ENCODE measurements around the gene EFCAB14. TPM values are rescaled to one million over a fixed set of nuclear protein-coding genes. Genes with fewer than 3 reads are reported as not detected.

The EFCAB14 gene
- total and polyA plus RNA-seq, 4 experiments from 2014 or later = 87.0 to 117 (median 97.6) TPM

DNA sequence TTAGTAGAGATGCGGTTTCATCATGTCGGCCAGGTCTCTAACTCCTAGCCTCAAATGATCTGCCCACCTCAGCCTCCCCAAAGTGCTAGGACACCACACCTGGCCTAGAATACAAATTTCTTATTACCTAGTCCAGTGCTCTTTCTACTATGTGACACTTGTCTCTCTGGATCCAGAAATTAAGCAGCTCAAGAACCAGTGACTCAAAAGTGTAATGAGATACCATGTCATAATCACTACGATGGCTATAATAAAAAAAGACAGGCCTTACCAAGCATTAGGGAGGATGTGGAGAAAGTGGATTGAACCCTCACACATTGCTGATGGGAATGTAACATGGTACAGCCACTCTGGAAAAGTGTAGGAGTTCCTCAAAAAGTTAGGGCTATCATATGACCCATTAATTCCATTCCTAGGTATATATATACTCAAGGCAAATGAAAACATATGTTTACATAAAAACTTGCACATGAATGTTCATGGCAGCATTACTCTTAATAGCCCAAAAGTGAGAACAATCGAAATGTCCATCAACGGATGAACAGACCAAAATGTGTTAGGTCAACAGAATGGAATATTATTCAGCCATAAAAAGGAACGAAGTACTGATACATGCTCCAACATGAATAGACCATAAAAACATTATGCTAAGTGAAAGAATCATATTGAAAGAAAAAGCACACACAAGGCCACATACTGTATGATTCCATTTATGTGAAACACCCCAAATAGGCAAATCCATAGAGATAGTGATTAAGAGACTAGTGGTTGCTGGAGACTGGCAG lies 38.9 kb downstream of the EFCAB14 start:
- H3K27me3 Mint-ChIP-seq = no peaks in the 10 kb centered on the region
- peaks cover 51% of the 10 kb centered on the region for H3K36me3 ChIP-seq (ENCODE audit: insufficient read depth, low read length)
- peak overlapping the region in 3 of 7 donors; percentile 4 to 87 (median 38) for H3K27ac Mint-ChIP-seq

GRCh38 chr1:46677339-46677738 lies 41.6 kb downstream of the EFCAB14 start:
- peaks cover 22% of the 10 kb centered on the region for H3K4me1 ChIP-seq (ENCODE audit: insufficient read depth, low read length)
- H3K27ac ChIP-seq (ENCODE audit: low read depth, low read length) = peak overlapping the region; percentile 47
- no peak overlapping the region for H3K4me3 ChIP-seq (ENCODE audit: low read length in 2 of 2)
- H3K4me1 Mint-ChIP-seq = peaks cover 18 to 35% (median 22%) of the 10 kb centered on the region in 4 donors
- H3K9me3 ChIP-seq (ENCODE audit: control insufficient read depth in 1 of 2, low read length in 2 of 2) = no peaks in the 10 kb centered on the region
- H3K36me3 Mint-ChIP-seq = peaks cover 42 to 66% of the 10 kb centered on the region in 2 donors
- no peaks in the 10 kb centered on the region for H3K27me3 ChIP-seq (ENCODE audit: insufficient read depth, low read length)
- H3K27ac Mint-ChIP-seq = peak overlapping the region; percentile 26 to 97 (median 88)
- H3K9me3 Mint-ChIP-seq = peaks cover 0 to 2% (median 0%) of the 10 kb centered on the region in 8 donors
- peaks cover 30% of the 10 kb centered on the region for H3K36me3 ChIP-seq (ENCODE audit: insufficient read depth, low read length)
- ChIA-PET CTCF (ENCODE audit: partially characterized antibody) (interaction anchor here (1.0 to 3.0 kb wide), 4 partner anchors 48 to 73 kb away, joined by 3 to 12 read pairs (median 3); partner anchors contain the start of genes MKNK1 and MOB3C), POLR2A (ENCODE audit: partially characterized antibody) (interaction anchor here (1.1 to 2.3 kb wide), 4 partner anchors 9 to 73 kb away, joined by 4 to 17 read pairs (median 8); partner anchors contain the start of genes ATPAF1 and MKNK1)
- H3K4me3 Mint-ChIP-seq = no peak overlapping the region
- no peak for DNase-seq
- intact Hi-C loops (cut with micrococcal nuclease) = no loop called here
- H3K27me3 Mint-ChIP-seq = no peaks in the 10 kb centered on the region

More for the DNA sequence above, 38.9 kb downstream of the EFCAB14 start:
- H3K36me3 Mint-ChIP-seq = peaks cover 62 to 78% of the 10 kb centered on the region in 2 donors
- POLR2A ChIA-PET (ENCODE audit: partially characterized antibody) = no interaction called here
- H3K4me3 Mint-ChIP-seq = no peak overlapping the region
- H3K4me1 Mint-ChIP-seq = peaks cover 18 to 31% (median 22%) of the 10 kb centered on the region in 4 donors
- no peak overlapping the region for H3K27ac ChIP-seq (ENCODE audit: low read depth, low read length)
- CTCF ChIA-PET (ENCODE audit: partially characterized antibody) = interaction anchor here (1.2 kb wide), 1 partner anchor 11 kb away, joined by 4 read pairs; the partner anchor contains the start of gene ATPAF1
- H3K27me3 ChIP-seq (ENCODE audit: insufficient read depth, low read length) = no peaks in the 10 kb centered on the region
- no peak for DNase-seq
- H3K9me3 ChIP-seq (ENCODE audit: control insufficient read depth in 1 of 2, low read length in 2 of 2) = no peaks in the 10 kb centered on the region
- peaks cover 22% of the 10 kb centered on the region for H3K4me1 ChIP-seq (ENCODE audit: insufficient read depth, low read length)
- intact Hi-C loops (cut with micrococcal nuclease) = no loop called here
- peaks cover 0 to 2% (median 0%) of the 10 kb centered on the region in 8 donors for H3K9me3 Mint-ChIP-seq
- H3K4me3 ChIP-seq (ENCODE audit: low read length in 2 of 2) = no peak overlapping the region

- Histone ChIP-seq H3K27me3 (ENCODE audit: insufficient read depth, low read length) (no peaks in the 10 kb centered on the region), H3K27ac (ENCODE audit: low read depth, low read length) (peak overlapping the region; percentile 47), H3K36me3 (ENCODE audit: insufficient read depth, low read length) (peaks cover 22% of the 10 kb centered on the region), H3K9me3 (ENCODE audit: control insufficient read depth in 1 of 2, low read length in 2 of 2) (no peaks in the 10 kb centered on the region), H3K4me3 (ENCODE audit: low read length in 2 of 2) (no peak overlapping the region), H3K4me1 (ENCODE audit: insufficient read depth, low read length) (peaks cover 22% of the 10 kb centered on the region)
- DNase-seq = no peak
- Mint-ChIP-seq H3K27me3 (no peaks in the 10 kb centered on the region), H3K4me1 (peaks cover 18 to 35% (median 22%) of the 10 kb centered on the region in 4 donors), H3K4me3 (peak overlapping the region in 6 of 8 donors; percentile 36 to 86 (median 68)), H3K36me3 (peaks cover 33 to 58% of the 10 kb centered on the region in 2 donors), H3K27ac (peak overlapping the region; percentile 88 to 97 (median 92)), H3K9me3 (peaks cover 0 to 2% (median 0%) of the 10 kb centered on the region in 8 donors)
- intact Hi-C loops (cut with micrococcal nuclease) = no loop called here
- ChIA-PET POLR2A (ENCODE audit: partially characterized antibody) (interaction anchor here (1.2 to 2.3 kb wide), 4 partner anchors 8 to 72 kb away, joined by 4 to 17 read pairs (median 8); partner anchors contain the start of genes ATPAF1 and MKNK1), CTCF (ENCODE audit: partially characterized antibody) (interaction anchor here (1.0 to 3.0 kb wide), 3 partner anchors 49 to 60 kb away, joined by 3 to 12 read pairs (median 3); partner anchors contain the start of gene MOB3C)
Measured at GRCh38 chr1:46676531-46676930, 42.4 kb downstream of the EFCAB14 start.

DNA sequence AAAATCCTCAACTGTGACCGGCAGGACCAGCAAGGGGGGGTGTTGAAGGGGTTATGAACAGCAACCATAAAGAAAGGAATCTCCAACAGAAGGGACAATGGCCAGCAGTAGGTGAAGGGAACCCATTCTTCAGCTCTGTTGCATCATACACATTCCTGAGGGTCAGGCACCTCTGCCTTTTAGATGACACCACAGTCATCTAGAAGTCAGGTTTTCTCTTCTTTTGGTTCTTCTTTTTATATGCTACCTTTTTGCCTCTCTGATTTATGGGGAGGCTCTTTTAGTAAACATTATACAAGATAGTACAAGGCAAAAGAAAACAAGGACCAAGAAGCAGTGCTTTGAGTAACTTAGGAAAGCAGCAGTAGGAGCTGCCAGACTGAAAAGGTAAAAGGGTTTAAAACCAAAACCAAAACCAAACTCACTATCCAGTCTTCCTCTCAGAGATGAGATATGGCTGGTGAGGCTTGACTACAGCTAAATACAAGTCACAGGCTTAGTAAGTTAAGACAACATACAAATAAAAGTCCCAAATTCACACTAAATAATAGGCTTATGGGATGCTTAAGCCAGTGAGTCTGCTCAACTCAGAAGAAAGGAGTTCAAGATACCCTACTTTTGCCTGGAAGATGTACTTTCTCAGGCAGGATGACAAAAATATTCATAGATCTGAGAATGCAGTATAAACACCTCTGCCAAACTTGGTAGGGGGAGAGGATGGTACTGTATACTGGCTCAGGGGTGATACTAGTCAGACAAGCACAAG lies 43.2 kb downstream of the EFCAB14 start:
- Histone ChIP-seq H3K4me3 (ENCODE audit: low read length in 2 of 2) (no peak overlapping the region), H3K9me3 (ENCODE audit: control insufficient read depth in 1 of 2, low read length in 2 of 2) (no peaks in the 10 kb centered on the region), H3K36me3 (ENCODE audit: insufficient read depth, low read length) (peaks cover 15% of the 10 kb centered on the region), H3K4me1 (ENCODE audit: insufficient read depth, low read length) (peaks cover 22% of the 10 kb centered on the region), H3K27ac (ENCODE audit: low read depth, low read length) (peak overlapping the region; percentile 47), H3K27me3 (ENCODE audit: insufficient read depth, low read length) (no peaks in the 10 kb centered on the region)
- Mint-ChIP-seq H3K4me3 (peak overlapping the region in 7 of 8 donors; percentile 57 to 86 (median 67)), H3K27me3 (no peaks in the 10 kb centered on the region), H3K36me3 (peaks cover 26 to 51% of the 10 kb centered on the region in 2 donors), H3K9me3 (peaks cover 0 to 2% (median 0%) of the 10 kb centered on the region in 8 donors), H3K27ac (peak overlapping the region; percentile 88 to 97 (median 92)), H3K4me1 (peaks cover 18 to 35% (median 22%) of the 10 kb centered on the region in 4 donors)
- intact Hi-C loops (cut with micrococcal nuclease) = no loop called here
- peak in 4 of 5 donors; percentile 25 to 39 (median 31) for DNase-seq
- CTCF ChIA-PET (ENCODE audit: partially characterized antibody) = interaction anchor here (1.2 to 1.8 kb wide), 2 partner anchors 21 to 50 kb away, joined by 3 to 6 read pairs; no protein-coding TSS in a partner anchor
- POLR2A ChIA-PET (ENCODE audit: partially characterized antibody) = interaction anchor here (0.6 to 1.6 kb wide), 6 partner anchors 9 to 477 kb away, joined by 3 to 5 read pairs (median 4); partner anchors contain the start of genes MKNK1 and POMGNT1

GRCh38 chr1:46673749-46674182 lies 45.1 kb downstream of the EFCAB14 start:
- intact Hi-C loops (cut with micrococcal nuclease) = no loop called here
- Mint-ChIP-seq H3K4me3 (peak overlapping the region in 1 of 8 donors; percentile 0), H3K27me3 (no peaks in the 10 kb centered on the region), H3K36me3 (peaks cover 13 to 36% of the 10 kb centered on the region in 2 donors), H3K27ac (peak overlapping the region in 1 of 7 donors; percentile 35), H3K4me1 (peaks cover 15 to 35% (median 22%) of the 10 kb centered on the region in 4 donors), H3K9me3 (no peaks in the 10 kb centered on the region)
- Histone ChIP-seq H3K9me3 (ENCODE audit: control insufficient read depth in 1 of 2, low read length in 2 of 2) (no peaks in the 10 kb centered on the region), H3K27ac (ENCODE audit: low read depth, low read length) (no peak overlapping the region), H3K4me1 (ENCODE audit: insufficient read depth, low read length) (peaks cover 22% of the 10 kb centered on the region), H3K27me3 (ENCODE audit: insufficient read depth, low read length) (no peaks in the 10 kb centered on the region), H3K4me3 (ENCODE audit: low read length in 2 of 2) (no peak overlapping the region), H3K36me3 (ENCODE audit: insufficient read depth, low read length) (peaks cover under 1% of the 10 kb centered on the region)
- ChIA-PET CTCF (ENCODE audit: partially characterized antibody) (interaction anchor here (1.8 kb wide), 1 partner anchor 52 kb away, joined by 6 read pairs; no protein-coding TSS in a partner anchor), POLR2A (ENCODE audit: partially characterized antibody) (interaction anchor here (1.0 to 1.6 kb wide), 2 partner anchors 22 to 57 kb away, joined by 3 to 4 read pairs; partner anchors contain the start of gene MOB3C)
- DNase-seq = no peak

DNA sequence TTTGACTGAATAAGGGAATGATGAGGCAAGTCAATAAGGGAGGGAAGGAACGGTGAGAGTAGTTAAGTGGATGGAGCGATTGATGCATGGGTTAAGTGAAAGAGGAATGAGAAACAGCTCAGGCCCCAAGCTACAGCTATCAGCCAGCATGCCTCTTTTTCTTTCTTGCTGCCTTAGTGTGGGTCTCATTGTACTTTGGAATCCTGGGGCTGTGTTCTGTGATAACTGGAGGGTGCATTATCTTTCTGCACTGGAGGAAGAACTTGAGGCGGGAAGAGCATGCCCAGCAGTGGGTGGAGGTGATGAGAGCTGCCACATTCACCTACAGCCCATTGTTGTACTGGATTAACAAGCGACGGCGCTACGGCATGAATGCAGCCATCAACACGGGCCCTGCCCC lies 46.2 kb downstream of the EFCAB14 start:
- H3K27me3 ChIP-seq (ENCODE audit: insufficient read depth, low read length) = no peaks in the 10 kb centered on the region
- ChIA-PET POLR2A (ENCODE audit: partially characterized antibody) (interaction anchor here (1.0 kb wide), 1 partner anchor 56 kb away, joined by 3 read pairs; the partner anchor contains the start of gene MOB3C), CTCF (ENCODE audit: partially characterized antibody) (no interaction called here)
- H3K9me3 ChIP-seq (ENCODE audit: control insufficient read depth in 1 of 2, low read length in 2 of 2) = no peaks in the 10 kb centered on the region
- Mint-ChIP-seq H3K9me3 (no peaks in the 10 kb centered on the region), H3K27ac (peak overlapping the region in 3 of 7 donors; percentile 46 to 76 (median 65)), H3K4me1 (peaks cover 15 to 31% (median 22%) of the 10 kb centered on the region in 4 donors), H3K27me3 (no peaks in the 10 kb centered on the region), H3K36me3 (peaks cover 8 to 26% of the 10 kb centered on the region in 2 donors), H3K4me3 (no peak overlapping the region)
- no peak overlapping the region for H3K4me3 ChIP-seq (ENCODE audit: low read length in 2 of 2)
- H3K4me1 ChIP-seq (ENCODE audit: insufficient read depth, low read length) = peaks cover 23% of the 10 kb centered on the region
- no peaks in the 10 kb centered on the region for H3K36me3 ChIP-seq (ENCODE audit: insufficient read depth, low read length)
- intact Hi-C loops (cut with micrococcal nuclease) = no loop called here
- DNase-seq = no peak
- no peak overlapping the region for H3K27ac ChIP-seq (ENCODE audit: low read depth, low read length)
